ENCODE data around the gene SUMO4. TPM values are rescaled to one million over a fixed set of nuclear protein-coding genes. Genes with fewer than 3 reads are reported as not detected.

Gene SUMO4
- total and polyA plus RNA-seq, 10 of the 15 experiments (the other 5 are each of a cell fraction or from before 2014, with no cell fraction given), result 0.07 to 5.3 (median 1.0) TPM; not detected in 1

DNA sequence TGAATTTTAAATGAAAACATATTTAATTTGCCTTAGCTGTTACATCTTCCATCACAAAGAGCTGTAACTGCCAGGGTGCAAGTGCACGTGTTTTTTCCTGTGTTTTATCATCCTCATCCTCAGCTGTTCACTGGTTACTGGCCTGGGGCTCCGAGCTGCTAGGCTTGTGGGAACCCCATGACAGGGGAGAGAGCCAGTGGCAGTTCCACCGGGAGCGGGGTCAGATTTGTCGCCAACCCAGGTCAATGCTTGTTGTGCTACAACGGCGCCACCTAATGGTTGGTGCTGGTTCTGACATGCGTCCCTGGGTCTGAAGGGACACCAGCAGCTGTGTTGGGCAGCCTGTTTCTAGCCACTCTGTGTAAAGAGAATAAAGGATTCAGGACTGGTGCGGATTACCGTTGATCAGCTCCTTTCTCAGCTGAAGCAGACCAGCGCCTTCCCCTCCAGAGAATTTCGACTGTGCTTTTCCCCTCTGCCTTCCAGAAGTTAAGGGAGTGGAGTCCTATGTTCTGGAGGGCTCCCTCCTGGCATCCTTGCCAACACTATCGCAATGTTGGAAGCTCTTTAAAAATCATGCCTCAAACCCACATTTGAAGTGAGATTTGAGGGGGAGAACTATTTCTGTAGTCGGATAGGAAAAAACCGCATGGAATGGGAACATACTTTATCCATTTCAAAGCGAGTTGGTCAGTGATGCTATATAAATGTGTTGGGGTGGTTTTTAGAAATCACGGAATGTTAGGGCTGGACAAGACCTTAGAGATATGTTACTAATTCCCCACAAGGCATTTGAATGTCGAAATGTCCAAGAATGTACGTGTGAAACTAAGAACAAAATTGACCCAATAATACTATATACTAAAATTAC lies 32.1 kb downstream of the SUMO4 start (continued):
- no peak for TF ChIP-seq HDAC6 (IDR thresholded peaks at IDR 0.05; ENCODE audit: unreplicated experiment)
- TF ChIP-seq CBFB (IDR thresholded peaks at IDR 0.05; ENCODE audit: low read depth), result no peak
- no peak for TF ChIP-seq ASH2L (IDR thresholded peaks at IDR 0.05; ENCODE audit: borderline replicate concordance, low read depth)
- no peak for TF ChIP-seq DPF2 (IDR thresholded peaks at IDR 0.05)
- TF ChIP-seq, protein P1, sequence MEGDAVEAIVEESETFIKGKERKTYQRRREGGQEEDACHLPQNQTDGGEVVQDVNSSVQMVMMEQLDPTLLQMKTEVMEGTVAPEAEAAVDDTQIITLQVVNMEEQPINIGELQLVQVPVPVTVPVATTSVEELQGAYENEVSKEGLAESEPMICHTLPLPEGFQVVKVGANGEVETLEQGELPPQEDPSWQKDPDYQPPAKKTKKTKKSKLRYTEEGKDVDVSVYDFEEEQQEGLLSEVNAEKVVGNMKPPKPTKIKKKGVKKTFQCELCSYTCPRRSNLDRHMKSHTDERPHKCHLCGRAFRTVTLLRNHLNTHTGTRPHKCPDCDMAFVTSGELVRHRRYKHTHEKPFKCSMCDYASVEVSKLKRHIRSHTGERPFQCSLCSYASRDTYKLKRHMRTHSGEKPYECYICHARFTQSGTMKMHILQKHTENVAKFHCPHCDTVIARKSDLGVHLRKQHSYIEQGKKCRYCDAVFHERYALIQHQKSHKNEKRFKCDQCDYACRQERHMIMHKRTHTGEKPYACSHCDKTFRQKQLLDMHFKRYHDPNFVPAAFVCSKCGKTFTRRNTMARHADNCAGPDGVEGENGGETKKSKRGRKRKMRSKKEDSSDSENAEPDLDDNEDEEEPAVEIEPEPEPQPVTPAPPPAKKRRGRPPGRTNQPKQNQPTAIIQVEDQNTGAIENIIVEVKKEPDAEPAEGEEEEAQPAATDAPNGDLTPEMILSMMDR (IDR thresholded peaks at IDR 0.05 in 2 of 3, conservative IDR thresholded peaks at IDR 0.05 in 1 of 3; ENCODE audit: control insufficient read depth in 2 of 3, extremely low read depth in 1 of 3, insufficient read depth in 1 of 3, low read depth in 3 of 3, low read length in 3 of 3), result peak; percentile 87 to 95 (median 93)
- TF ChIP-seq POLR2A (IDR thresholded peaks at IDR 0.05; ENCODE audit: low read depth, low read length), result no peak
- TF ChIP-seq ZBED1 (IDR thresholded peaks at IDR 0.05; ENCODE audit: borderline replicate concordance), result no peak
- TF ChIP-seq STAT1 (conservative IDR thresholded peaks at IDR 0.05), result peak; percentile 87; the same call in 1 of the 2 replicates
- peak; percentile 75 for TF ChIP-seq SMARCA5 (IDR thresholded peaks at IDR 0.05)
- TF ChIP-seq, protein P2, sequence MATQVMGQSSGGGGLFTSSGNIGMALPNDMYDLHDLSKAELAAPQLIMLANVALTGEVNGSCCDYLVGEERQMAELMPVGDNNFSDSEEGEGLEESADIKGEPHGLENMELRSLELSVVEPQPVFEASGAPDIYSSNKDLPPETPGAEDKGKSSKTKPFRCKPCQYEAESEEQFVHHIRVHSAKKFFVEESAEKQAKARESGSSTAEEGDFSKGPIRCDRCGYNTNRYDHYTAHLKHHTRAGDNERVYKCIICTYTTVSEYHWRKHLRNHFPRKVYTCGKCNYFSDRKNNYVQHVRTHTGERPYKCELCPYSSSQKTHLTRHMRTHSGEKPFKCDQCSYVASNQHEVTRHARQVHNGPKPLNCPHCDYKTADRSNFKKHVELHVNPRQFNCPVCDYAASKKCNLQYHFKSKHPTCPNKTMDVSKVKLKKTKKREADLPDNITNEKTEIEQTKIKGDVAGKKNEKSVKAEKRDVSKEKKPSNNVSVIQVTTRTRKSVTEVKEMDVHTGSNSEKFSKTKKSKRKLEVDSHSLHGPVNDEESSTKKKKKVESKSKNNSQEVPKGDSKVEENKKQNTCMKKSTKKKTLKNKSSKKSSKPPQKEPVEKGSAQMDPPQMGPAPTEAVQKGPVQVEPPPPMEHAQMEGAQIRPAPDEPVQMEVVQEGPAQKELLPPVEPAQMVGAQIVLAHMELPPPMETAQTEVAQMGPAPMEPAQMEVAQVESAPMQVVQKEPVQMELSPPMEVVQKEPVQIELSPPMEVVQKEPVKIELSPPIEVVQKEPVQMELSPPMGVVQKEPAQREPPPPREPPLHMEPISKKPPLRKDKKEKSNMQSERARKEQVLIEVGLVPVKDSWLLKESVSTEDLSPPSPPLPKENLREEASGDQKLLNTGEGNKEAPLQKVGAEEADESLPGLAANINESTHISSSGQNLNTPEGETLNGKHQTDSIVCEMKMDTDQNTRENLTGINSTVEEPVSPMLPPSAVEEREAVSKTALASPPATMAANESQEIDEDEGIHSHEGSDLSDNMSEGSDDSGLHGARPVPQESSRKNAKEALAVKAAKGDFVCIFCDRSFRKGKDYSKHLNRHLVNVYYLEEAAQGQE (IDR thresholded peaks at IDR 0.05; ENCODE audit: low read depth, low read length), result no peak
- TF ChIP-seq MXI1 (IDR thresholded peaks at IDR 0.05; ENCODE audit: low read depth, low read length), result peak; percentile 43; the same call in 1 of the 2 replicates
- TF ChIP-seq SREBF2 (IDR thresholded peaks at IDR 0.05; ENCODE audit: low read length), result no peak
- TF ChIP-seq TCF3 (IDR thresholded peaks at IDR 0.05; ENCODE audit: borderline replicate concordance, insufficient read depth, low read depth, low read length), result 0 out of 2 replicates have a peak, but pooled peaks have one; percentile 39
- TF ChIP-seq NR2C2 (IDR thresholded peaks at IDR 0.05; ENCODE audit: borderline replicate concordance, control insufficient read depth, insufficient read length, low read depth), result no peak
- TF ChIP-seq RAD21 (IDR thresholded peaks at IDR 0.05; ENCODE audit: insufficient read depth, low read depth, low read length), result peak; percentile 94
- TF ChIP-seq GABPA (IDR thresholded peaks at IDR 0.05; ENCODE audit: low read depth), result no peak
- TF ChIP-seq, protein P3, sequence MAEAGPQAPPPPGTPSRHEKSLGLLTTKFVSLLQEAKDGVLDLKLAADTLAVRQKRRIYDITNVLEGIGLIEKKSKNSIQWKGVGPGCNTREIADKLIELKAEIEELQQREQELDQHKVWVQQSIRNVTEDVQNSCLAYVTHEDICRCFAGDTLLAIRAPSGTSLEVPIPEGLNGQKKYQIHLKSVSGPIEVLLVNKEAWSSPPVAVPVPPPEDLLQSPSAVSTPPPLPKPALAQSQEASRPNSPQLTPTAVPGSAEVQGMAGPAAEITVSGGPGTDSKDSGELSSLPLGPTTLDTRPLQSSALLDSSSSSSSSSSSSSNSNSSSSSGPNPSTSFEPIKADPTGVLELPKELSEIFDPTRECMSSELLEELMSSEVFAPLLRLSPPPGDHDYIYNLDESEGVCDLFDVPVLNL (IDR thresholded peaks at IDR 0.05; ENCODE audit: low read depth, low read length), result no peak
- TF ChIP-seq SUPT20H (IDR thresholded peaks at IDR 0.05; ENCODE audit: borderline replicate concordance, control insufficient read depth, low read depth, low read length), result no peak
- TF ChIP-seq RAD51 (IDR thresholded peaks at IDR 0.05), result no peak
- TF ChIP-seq, protein P4, sequence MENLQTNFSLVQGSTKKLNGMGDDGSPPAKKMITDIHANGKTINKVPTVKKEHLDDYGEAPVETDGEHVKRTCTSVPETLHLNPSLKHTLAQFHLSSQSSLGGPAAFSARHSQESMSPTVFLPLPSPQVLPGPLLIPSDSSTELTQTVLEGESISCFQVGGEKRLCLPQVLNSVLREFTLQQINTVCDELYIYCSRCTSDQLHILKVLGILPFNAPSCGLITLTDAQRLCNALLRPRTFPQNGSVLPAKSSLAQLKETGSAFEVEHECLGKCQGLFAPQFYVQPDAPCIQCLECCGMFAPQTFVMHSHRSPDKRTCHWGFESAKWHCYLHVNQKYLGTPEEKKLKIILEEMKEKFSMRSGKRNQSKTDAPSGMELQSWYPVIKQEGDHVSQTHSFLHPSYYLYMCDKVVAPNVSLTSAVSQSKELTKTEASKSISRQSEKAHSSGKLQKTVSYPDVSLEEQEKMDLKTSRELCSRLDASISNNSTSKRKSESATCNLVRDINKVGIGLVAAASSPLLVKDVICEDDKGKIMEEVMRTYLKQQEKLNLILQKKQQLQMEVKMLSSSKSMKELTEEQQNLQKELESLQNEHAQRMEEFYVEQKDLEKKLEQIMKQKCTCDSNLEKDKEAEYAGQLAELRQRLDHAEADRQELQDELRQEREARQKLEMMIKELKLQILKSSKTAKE (IDR thresholded peaks at IDR 0.05; ENCODE audit: low read depth, poor library complexity, severe bottlenecking), result peak; percentile 59
- no peak for TF ChIP-seq TBL1XR1 (IDR thresholded peaks at IDR 0.05; ENCODE audit: low read depth, low read length)
- TF ChIP-seq IKZF2 (IDR thresholded peaks at IDR 0.05), result peak; percentile 42 to 47; a peak in 3 of 4 replicates
